K562 (cell line): Measurements from ENCODE around the gene AP1M2. TPM values are rescaled to one million over a fixed set of nuclear protein-coding genes. Genes with fewer than 3 reads are reported as not detected.

Experiments used
- ATAC-seq: fragments of 200-7000 bp; cut with Tn5 transposase; 3 replicates; pipeline ENCODE4 v1.9.1; 2020; ENCODE audit warnings: moderate library complexity
- BruUV-seq: library from RNA; stranded (reverse); fragments of 400-500 nt; replicated peaks from 2 replicates; lab custom pipeline; 2021; lab: Mats Ljungman, UMichigan
- CTCF ChIA-PET: fragments of 300-600 bp; formaldehyde crosslinking; extraction: SDS; loops from one replicate; lab custom pipeline; 2021; ENCODE audit warnings: low intra/inter-chr PET ratio; lab: Yijun Ruan, JAX
- POLR2A ChIA-PET: fragments of 300-600, 350-650 bp; sonication (Branson Sonifier 250); formaldehyde crosslinking; extraction: SDS; loops from one replicate; lab custom pipeline; 2021; ENCODE audit warnings: antibody characterized with exemption, inconsistent platforms; lab: Yijun Ruan, JAX
- DNase-seq, 4 experiments: peaks; one replicate each; pipeline versions ENCODE4 v3.0.0 to v3.0.0-alpha.2; 2011 to 2018; ENCODE audit warnings: low spot score in 3 of 4, mixed read lengths in 3 of 4; ENCODE audit errors: extremely low read depth in 1 of 4
- FAIRE-seq: peaks from 2 replicates; lab custom pipeline; 2011; peaks lifted over from hg19 to GRCh38; lab: Jason Lieb, UNC
- H2AFZ ChIP-seq: 2 replicates; pipeline ENCODE4 v1.6.0; 2011; ENCODE audit warnings: low read depth, low read length, control low read depth, inconsistent platforms
- H3K27ac ChIP-seq: fragments of 200-600 bp; 3 replicates; pipeline ENCODE4 v1.8.0; 2011; ENCODE audit warnings: low read depth, mild to moderate bottlenecking, control low read depth, inconsistent platforms, low read length, moderate library complexity, mixed read lengths; ENCODE audit errors: extremely low read depth
- H3K27me3 ChIP-seq, 2 experiments: fragments of 300-600 bp in 1 of 2; 2 replicates in 1 of 2; 3 replicates in 1 of 2; pipeline versions ENCODE4 v1.6.0 to v1.8.0; 2011; ENCODE audit warnings: inconsistent platforms in 2 of 2, low read length in 2 of 2, mild to moderate bottlenecking in 1 of 2, mixed read lengths in 1 of 2, moderate library complexity in 1 of 2; ENCODE audit not compliant: control insufficient read depth in 2 of 2, insufficient read depth in 2 of 2
- H3K36me3 ChIP-seq: fragments of 300-600 bp; 3 replicates; pipeline ENCODE4 v1.8.0; 2011; ENCODE audit warnings: mild to moderate bottlenecking, low read length, inconsistent platforms; ENCODE audit not compliant: control insufficient read depth, insufficient read depth
- H3K4me1 ChIP-seq, 2 experiments: fragments of 200-600 bp in 1 of 2; replicated peaks in 1 of 2; 2 replicates in 1 of 2; 3 replicates in 1 of 2; pipeline versions ENCODE4 v1.5.1 to v1.8.0; 2011; ENCODE audit warnings: inconsistent platforms in 2 of 2, low read length in 2 of 2, mild to moderate bottlenecking in 1 of 2, mixed read lengths in 1 of 2, moderate library complexity in 1 of 2; ENCODE audit not compliant: control insufficient read depth in 2 of 2, insufficient read depth in 2 of 2
- H3K4me2 ChIP-seq: 2 replicates; pipeline ENCODE4 v1.6.1; 2011; ENCODE audit warnings: low read length, control low read depth, inconsistent platforms, mixed read lengths; ENCODE audit not compliant: insufficient read depth
- H3K4me3 ChIP-seq: fragments of 200-600 bp; sonication (generic), shearing (Covaris generic); 2 replicates; pipeline ENCODE4 v1.5.1; 2016; ENCODE audit warnings: control low read depth, inconsistent platforms
- H3K79me2 ChIP-seq: fragments of 200-600 bp; 3 replicates; pipeline ENCODE4 v1.8.0; 2011; ENCODE audit warnings: low read length, inconsistent platforms; ENCODE audit not compliant: control insufficient read depth, insufficient read depth
- H3K9ac ChIP-seq, 2 experiments: 2 replicates each; pipeline versions ENCODE4 v1.6.0 to v1.6.1; 2011; ENCODE audit warnings: low read depth in 2 of 2, low read length in 2 of 2, control low read depth in 1 of 2, inconsistent platforms in 1 of 2, mild to moderate bottlenecking in 1 of 2, mixed read lengths in 1 of 2; ENCODE audit not compliant: insufficient read depth in 1 of 2
- H3K9me1 ChIP-seq: one replicate; pipeline ENCODE4 v1.6.0; 2011; ENCODE audit warnings: inconsistent platforms, mild to moderate bottlenecking, low read length, moderate library complexity; ENCODE audit not compliant: control insufficient read depth, insufficient read depth
- H3K9me3 ChIP-seq: replicated peaks from 2 replicates; pipeline ENCODE4 v1.5.1; 2011; ENCODE audit warnings: low read depth, low read length, inconsistent platforms; ENCODE audit not compliant: control insufficient read depth, insufficient read depth
- H4K20me1 ChIP-seq: replicated peaks from 2 replicates; pipeline ENCODE4 v1.6.1; 2011; ENCODE audit warnings: low read length, inconsistent platforms, mixed read lengths; ENCODE audit not compliant: control insufficient read depth, insufficient read depth
- EHMT2 ChIP-seq: fragments of 450-650 bp; IDR thresholded peaks from 2 replicates; pipeline ENCODE4 v1.6.1; 2018; ENCODE audit warnings: antibody characterized with exemption
- LARP7 ChIP-seq: fragments of 450-650 bp; IDR thresholded peaks from 2 replicates; pipeline ENCODE4 v1.6.1; 2016
- WGBS: fragments of 100-300 bp; shearing (Covaris generic); methylation state at CpG from one replicate; pipeline ENCODE4 v1.1.6; 2016; ENCODE audit warnings: low coverage, mixed read lengths; ENCODE audit not compliant: insufficient coverage; ENCODE audit errors: missing lambda C conversion rate; 5-methylcytosine and 5-hydroxymethylcytosine counted together
- in situ Hi-C: fragments of 300-500 bp; cut with MboI; formaldehyde crosslinking; loops from 4 replicates; pipeline ENCODE4 v1.15.0; 2018; ENCODE audit warnings: inconsistent platforms, mixed read lengths
- intact Hi-C: fragments of 100-400 bp; cut with micrococcal nuclease; formaldehyde crosslinking; loops from 2 replicates; pipeline ENCODE4 v1.14.2; 2022
- polyA plus RNA-seq, 8 experiments: library from polyadenylated mRNA; depleted of rRNA in 4 of 8; stranded (reverse) in 5 of 8; unstranded in 3 of 8; fragments of >200 nt; fragmentation: Nextera tagmentation in 2 of 8; fragmentation: Illumina TruSeq in 1 of 8; extraction: Ambion mirVana in 2 of 8; extraction: Trizol in 1 of 8; gene quantifications; 2 replicates each; pipeline versions ENCODE4 v1.2.1 to v1.2.3, GENCODE V29; 2011 to 2014; ENCODE audit warnings: inconsistent platforms in 1 of 8, missing spikeins in 1 of 8
- total RNA-seq, 7 experiments: library from RNA; depleted of rRNA in 6 of 7; stranded (reverse); fragments of >200 nt in 6 of 7; fragmentation: Illumina TruSeq in 2 of 7; extraction: Trizol in 2 of 7; gene quantifications; 2 replicates each; pipeline versions ENCODE4 v1.2.1 to v1.2.3, GENCODE V29; 2011 to 2021; ENCODE audit warnings: low replicate concordance in 1 of 7
- TF ChIP-seq, protein P1 (sequence below): fragments of 200-400 bp; formaldehyde crosslinking; IDR thresholded peaks from 2 replicates; pipeline ENCODE4 v1.6.1; 2017; ENCODE audit warnings: mild to moderate bottlenecking, low read depth, low read length, moderate library complexity
- TF ChIP-seq, protein P2 (sequence below), 2 experiments: fragments of 450-650 bp in 1 of 2; sonication (generic) in 1 of 2; formaldehyde crosslinking in 1 of 2; IDR thresholded peaks in 1 of 2; conservative IDR thresholded peaks in 1 of 2; 2 replicates each; pipeline versions ENCODE4 v1.6.1 to v1.8.1; 2016 to 2023; ENCODE audit warnings: mild to moderate bottlenecking in 2 of 2, moderate library complexity in 2 of 2, inconsistent platforms in 1 of 2, missing genetic modification reagents in 1 of 2

AP1M2 gene
- total and polyA plus RNA-seq, 9 of the 15 experiments (the other 6 are each of a cell fraction or from before 2014, with no cell fraction given) = 0.33 to 1.4 (median 0.89) TPM; not detected in 1

DNA sequence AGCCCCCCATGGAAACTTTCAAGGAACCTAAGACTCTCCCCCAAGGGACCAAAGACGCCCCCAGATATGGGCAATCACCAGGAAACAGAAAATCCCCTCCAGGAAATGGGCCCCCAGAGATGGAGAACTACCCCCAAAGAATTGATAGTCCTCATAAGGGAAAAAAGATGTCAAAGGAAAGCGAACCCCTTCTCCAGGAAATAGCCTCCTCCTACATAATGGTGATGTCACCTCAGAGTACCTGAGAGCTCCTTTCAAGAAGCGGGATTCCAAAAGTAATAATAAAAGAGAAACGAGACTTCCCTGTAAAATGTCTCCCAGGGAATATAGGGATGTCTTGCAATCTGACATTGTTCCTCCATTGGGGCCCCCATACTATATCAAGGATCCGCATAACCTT is 19.5 kb downstream of the AP1M2 start:
- Histone ChIP-seq H3K27ac (no peak overlapping the region), H3K4me2 (peak overlapping the region; percentile 94; the same call in 1 of the 2 replicates), H3K9me1 (no peaks in the 10 kb centered on the region), H3K36me3 (peaks cover 12% of the 10 kb centered on the region; the same call in 2 of the 3 replicates), H3K79me2 (peaks cover 28% of the 10 kb centered on the region), H3K9ac (no peak overlapping the region; a peak in 1 of 4 replicates), H2AFZ (no peak overlapping the region), H3K4me1 (peaks cover 31 to 51% of the 10 kb centered on the region in 2 experiments), H3K4me3 (peak overlapping the region; percentile 79), H4K20me1 (no peaks in the 10 kb centered on the region), H3K27me3 (no peaks in the 10 kb centered on the region), H3K9me3 (no peaks in the 10 kb centered on the region)
- ChIA-PET CTCF (no interaction called here), POLR2A (interaction anchor here (0.6 to 1.1 kb wide), 5 partner anchors 13 to 529 kb away, joined by 3 to 4 read pairs (median 3); no protein-coding TSS in a partner anchor)
- WGBS = 33% methylated on average over 5 of the region's 5 CpGs
- intact Hi-C loops (loop anchor here (5.0 kb wide), 2 partner anchors 85 to 90 kb away; partner anchors contain the start of gene ILF3), in situ Hi-C loops (no loop called here)
- FAIRE-seq (no peak), DNase-seq (no peak), ATAC-seq (no peak)
- BruUV-seq = no TSS peak
- TF ChIP-seq, protein P1, sequence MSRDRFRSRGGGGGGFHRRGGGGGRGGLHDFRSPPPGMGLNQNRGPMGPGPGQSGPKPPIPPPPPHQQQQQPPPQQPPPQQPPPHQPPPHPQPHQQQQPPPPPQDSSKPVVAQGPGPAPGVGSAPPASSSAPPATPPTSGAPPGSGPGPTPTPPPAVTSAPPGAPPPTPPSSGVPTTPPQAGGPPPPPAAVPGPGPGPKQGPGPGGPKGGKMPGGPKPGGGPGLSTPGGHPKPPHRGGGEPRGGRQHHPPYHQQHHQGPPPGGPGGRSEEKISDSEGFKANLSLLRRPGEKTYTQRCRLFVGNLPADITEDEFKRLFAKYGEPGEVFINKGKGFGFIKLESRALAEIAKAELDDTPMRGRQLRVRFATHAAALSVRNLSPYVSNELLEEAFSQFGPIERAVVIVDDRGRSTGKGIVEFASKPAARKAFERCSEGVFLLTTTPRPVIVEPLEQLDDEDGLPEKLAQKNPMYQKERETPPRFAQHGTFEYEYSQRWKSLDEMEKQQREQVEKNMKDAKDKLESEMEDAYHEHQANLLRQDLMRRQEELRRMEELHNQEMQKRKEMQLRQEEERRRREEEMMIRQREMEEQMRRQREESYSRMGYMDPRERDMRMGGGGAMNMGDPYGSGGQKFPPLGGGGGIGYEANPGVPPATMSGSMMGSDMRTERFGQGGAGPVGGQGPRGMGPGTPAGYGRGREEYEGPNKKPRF = no peak
- no peak for TF ChIP-seq LARP7
- TF ChIP-seq, protein P2, sequence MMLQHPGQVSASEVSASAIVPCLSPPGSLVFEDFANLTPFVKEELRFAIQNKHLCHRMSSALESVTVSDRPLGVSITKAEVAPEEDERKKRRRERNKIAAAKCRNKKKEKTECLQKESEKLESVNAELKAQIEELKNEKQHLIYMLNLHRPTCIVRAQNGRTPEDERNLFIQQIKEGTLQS (IDR thresholded peaks at IDR 0.05) = 0 out of 2 replicates have a peak, but pooled peaks have one; percentile 19
- TF ChIP-seq, protein P2 (CRISPR knock-in tag; conservative IDR thresholded peaks at IDR 0.05) = no peak
- TF ChIP-seq EHMT2 = no peak
